Dermis blood vessel endothelial cell (primary cell): Measurements from ENCODE around the gene CDC45. TPM values are rescaled to one million over a fixed set of nuclear protein-coding genes. Genes with fewer than 3 reads are reported as not detected.
"Not testable (repeated sequence)": the region's sequence is repeated elsewhere in the genome, so short reads cannot be mapped to it uniquely, and the experiment has no call there.

Source experiments
- DNase-seq: peaks from one replicate; pipeline ENCODE4 v3.0.0; 2010
- total RNA-seq: library from RNA; depleted of rRNA; stranded (reverse); fragments of >200 nt; gene quantifications from 2 replicates; pipeline ENCODE4 v1.2.3, GENCODE V29; 2014

The CDC45 gene
- total RNA-seq, 1 donor from 2014 or later: 12.4 TPM

GRCh38 chr22:19533857-19534256 lies 54.1 kb downstream of the CDC45 start:
- no peak for DNase-seq

GRCh38 chr22:19535001-19535400 lies 55.3 kb downstream of the CDC45 start:
- peak; percentile 75 for DNase-seq

- DNase-seq: no peak
Observed at GRCh38 chr22:19536564-19536963, 56.8 kb downstream of the CDC45 start.

GRCh38 chr22:19537941-19538488 lies 58.3 kb downstream of the CDC45 start:
- no peak for DNase-seq

- no peak for DNase-seq
Observed at GRCh38 chr22:19540394-19540793, 60.7 kb downstream of the CDC45 start.

- DNase-seq: no peak
Observed at GRCh38 chr22:19543970-19544708, 64.4 kb downstream of the CDC45 start.

GRCh38 chr22:19545935-19546207 lies 66.2 kb downstream of the CDC45 start:
- no peak for DNase-seq

GRCh38 chr22:19546680-19547079 lies 67.0 kb downstream of the CDC45 start:
- DNase-seq: no peak

- DNase-seq: no peak
Observed at GRCh38 chr22:19547620-19548019, 67.9 kb downstream of the CDC45 start.

GRCh38 chr22:19548427-19548826 lies 68.7 kb downstream of the CDC45 start:
- not testable (repeated sequence) for DNase-seq

GRCh38 chr22:19548964-19549363 lies 69.2 kb downstream of the CDC45 start:
- DNase-seq: no peak

GRCh38 chr22:19549428-19549827 lies 69.7 kb downstream of the CDC45 start:
- DNase-seq: no peak

- DNase-seq: no peak
Observed at GRCh38 chr22:19550382-19550781, 70.7 kb downstream of the CDC45 start.

- DNase-seq: no peak
Observed at GRCh38 chr22:19553201-19553600, 73.5 kb downstream of the CDC45 start.

GRCh38 chr22:19554834-19555404 lies 75.2 kb downstream of the CDC45 start:
- peak; percentile 76 for DNase-seq

- DNase-seq: no peak
Observed at GRCh38 chr22:19555651-19556050, 75.9 kb downstream of the CDC45 start.

- no peak for DNase-seq
Observed at GRCh38 chr22:19556963-19557545, 77.3 kb downstream of the CDC45 start.

- DNase-seq: no peak
Observed at GRCh38 chr22:19559324-19559811, 79.6 kb downstream of the CDC45 start.

GRCh38 chr22:19559956-19560355 lies 80.2 kb downstream of the CDC45 start:
- DNase-seq: no peak

- DNase-seq: peak; percentile 96
Observed at GRCh38 chr22:19565382-19566278, 85.9 kb downstream of the CDC45 start.

- peak; percentile 14 for DNase-seq
Observed at GRCh38 chr22:19566279-19567156, 86.8 kb downstream of the CDC45 start.
